Mesodermal cell (in vitro differentiated cells): ENCODE data around the gene OVAAL.

ENCODE experiments used
- H3K27ac ChIP-seq: 2 replicates; pipeline ENCODE4 v1.7.0; 2013; ENCODE audit warnings: mild to moderate bottlenecking, low read depth, low read length, moderate library complexity; ENCODE audit not compliant: severe bottlenecking
- H3K36me3 ChIP-seq: 2 replicates; pipeline ENCODE4 v1.7.1; 2013; ENCODE audit warnings: mild to moderate bottlenecking, low read length, moderate library complexity; ENCODE audit not compliant: control insufficient read depth, insufficient read depth
- H3K4me1 ChIP-seq: one replicate; pipeline ENCODE4 v1.7.1; 2013; ENCODE audit warnings: mild to moderate bottlenecking, low read length; ENCODE audit not compliant: insufficient read depth, control insufficient read depth, poor library complexity, severe bottlenecking
- H3K4me3 ChIP-seq: 2 replicates; pipeline ENCODE4 v1.7.0; 2013; ENCODE audit warnings: low read length, control low read depth, mild to moderate bottlenecking; ENCODE audit not compliant: insufficient read depth, poor library complexity, severe bottlenecking; ENCODE audit errors: extremely low read depth
- H3K9me3 ChIP-seq: 2 replicates; pipeline ENCODE4 v1.7.1; 2013; ENCODE audit warnings: mild to moderate bottlenecking, low read length, moderate library complexity; ENCODE audit not compliant: control insufficient read depth
- WGBS, 2 experiments: methylation state at CpG; one replicate each; pipeline ENCODE4 v1.1.5; 2013; ENCODE audit warnings: missing lambda C conversion rate in 2 of 2; ENCODE audit not compliant: insufficient coverage in 2 of 2; 5-methylcytosine and 5-hydroxymethylcytosine counted together

The OVAAL gene

DNA sequence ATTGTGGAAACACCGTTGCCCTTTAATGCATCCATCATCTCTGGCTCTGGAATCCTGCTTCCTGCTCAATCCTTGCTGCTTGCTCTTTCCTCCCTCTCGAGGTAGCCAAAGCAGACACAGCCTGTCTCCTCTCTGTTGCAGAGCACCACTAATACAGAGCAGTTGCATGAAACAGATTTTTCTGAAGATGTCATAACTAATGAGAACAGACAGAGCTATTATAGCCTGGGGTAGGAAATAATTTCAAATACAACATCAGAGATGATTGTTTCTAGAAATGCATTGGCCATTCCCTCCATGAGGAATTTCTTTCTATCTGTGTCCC lies 33.1 kb upstream of the OVAAL start:
- 64 to 82% methylated on average over 2 of the region's 2 CpGs for WGBS, 2 experiments
- Histone ChIP-seq H3K27ac (no peak overlapping the region), H3K4me1 (peaks cover 34% of the 10 kb centered on the region), H3K4me3 (no peak overlapping the region), H3K9me3 (no peaks in the 10 kb centered on the region), H3K36me3 (no peaks in the 10 kb centered on the region)

- 90 to 93% methylated on average over 4 of the region's 5 CpGs for WGBS, 2 experiments
- peaks cover 25% of the 10 kb centered on the region for H3K4me1 ChIP-seq
- no peak overlapping the region for H3K27ac ChIP-seq
- no peaks in the 10 kb centered on the region for H3K9me3 ChIP-seq
- no peaks in the 10 kb centered on the region for H3K36me3 ChIP-seq
- H3K4me3 ChIP-seq = no peak overlapping the region
These were observed 31.6 kb upstream of the OVAAL start for GRCh38 chr1:180527101-180527669.

DNA sequence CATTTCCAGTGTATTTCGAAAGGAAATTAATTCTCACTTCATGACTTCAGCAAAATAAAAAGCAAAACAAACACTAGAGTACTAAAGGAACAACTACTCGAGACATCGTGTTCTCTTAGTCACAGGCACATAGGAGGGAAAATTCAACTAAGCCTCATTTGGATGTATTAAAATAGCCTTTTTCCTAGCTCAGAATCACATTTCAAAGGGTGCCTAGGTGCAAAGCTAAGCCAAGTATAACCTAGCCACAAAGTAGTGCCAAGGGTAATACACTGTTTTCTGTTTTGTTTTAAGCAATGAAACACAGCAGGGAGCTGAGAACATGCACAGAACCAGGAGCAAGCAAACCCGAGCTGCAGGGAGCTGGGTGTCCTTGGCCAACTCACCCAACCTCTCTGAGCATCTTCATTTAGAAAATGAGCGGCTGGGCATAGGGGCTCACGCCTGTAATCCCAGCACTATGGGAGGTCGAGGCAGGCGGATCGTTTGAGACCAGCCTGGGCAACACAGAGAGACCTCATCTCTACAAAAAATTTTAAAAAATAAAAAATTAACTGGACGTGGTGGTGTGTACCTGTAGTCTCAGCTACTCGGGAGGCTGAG lies 29.8 kb upstream of the OVAAL start:
- no peak overlapping the region for H3K4me3 ChIP-seq
- no peak overlapping the region for H3K27ac ChIP-seq
- no peaks in the 10 kb centered on the region for H3K9me3 ChIP-seq
- 70 to 100% methylated on average over 1 of the region's 11 CpGs for WGBS, 2 experiments
- no peaks in the 10 kb centered on the region for H3K36me3 ChIP-seq
- peaks cover 24% of the 10 kb centered on the region for H3K4me1 ChIP-seq

GRCh38 chr1:180530501-180530900 lies 28.3 kb upstream of the OVAAL start:
- H3K27ac ChIP-seq = no peak overlapping the region
- no peaks in the 10 kb centered on the region for H3K9me3 ChIP-seq
- H3K36me3 ChIP-seq = no peaks in the 10 kb centered on the region
- peaks cover 15% of the 10 kb centered on the region for H3K4me1 ChIP-seq
- no peak overlapping the region for H3K4me3 ChIP-seq
- 71 to 88% methylated on average over 1 to 2 of the region's 5 CpGs for WGBS, 2 experiments

- 93 to 94% methylated on average over 3 of the region's 5 CpGs for WGBS, 2 experiments
- H3K27ac ChIP-seq = no peak overlapping the region
- no peaks in the 10 kb centered on the region for H3K36me3 ChIP-seq
- no peaks in the 10 kb centered on the region for H3K9me3 ChIP-seq
- peaks cover under 1% of the 10 kb centered on the region for H3K4me1 ChIP-seq
- no peak overlapping the region for H3K4me3 ChIP-seq
These were observed 25.9 kb upstream of the OVAAL start for GRCh38 chr1:180532854-180533253.

- WGBS, 2 experiments = 41 to 43% methylated on average over 6 to 8 of the region's 10 CpGs
- Histone ChIP-seq H3K4me3 (no peak overlapping the region), H3K9me3 (no peaks in the 10 kb centered on the region), H3K36me3 (no peaks in the 10 kb centered on the region), H3K27ac (no peak overlapping the region), H3K4me1 (no peaks in the 10 kb centered on the region)
These were observed 25.3 kb upstream of the OVAAL start for GRCh38 chr1:180533266-180533987.

GRCh38 chr1:180534214-180534613 lies 24.6 kb upstream of the OVAAL start:
- Histone ChIP-seq H3K4me3 (no peak overlapping the region), H3K4me1 (no peaks in the 10 kb centered on the region), H3K27ac (no peak overlapping the region), H3K9me3 (no peaks in the 10 kb centered on the region), H3K36me3 (no peaks in the 10 kb centered on the region)
- WGBS, 2 experiments = 90% methylated on average over 4 to 6 of the region's 7 CpGs

GRCh38 chr1:180535418-180535999 lies 23.3 kb upstream of the OVAAL start:
- H3K9me3 ChIP-seq = no peaks in the 10 kb centered on the region
- 90 to 92% methylated on average over 3 to 5 of the region's 5 CpGs for WGBS, 2 experiments
- H3K4me3 ChIP-seq = no peak overlapping the region
- no peaks in the 10 kb centered on the region for H3K36me3 ChIP-seq
- no peaks in the 10 kb centered on the region for H3K4me1 ChIP-seq
- H3K27ac ChIP-seq = no peak overlapping the region

- H3K9me3 ChIP-seq = no peaks in the 10 kb centered on the region
- no peak overlapping the region for H3K27ac ChIP-seq
- no peaks in the 10 kb centered on the region for H3K36me3 ChIP-seq
- H3K4me1 ChIP-seq = no peaks in the 10 kb centered on the region
- no peak overlapping the region for H3K4me3 ChIP-seq
- 86 to 92% methylated on average over 5 to 6 of the region's 7 CpGs for WGBS, 2 experiments
These were observed 21.9 kb upstream of the OVAAL start for GRCh38 chr1:180536821-180537372.

GRCh38 chr1:180539136-180539535 lies 19.6 kb upstream of the OVAAL start:
- Histone ChIP-seq H3K4me3 (no peak overlapping the region), H3K36me3 (no peaks in the 10 kb centered on the region), H3K27ac (no peak overlapping the region), H3K9me3 (no peaks in the 10 kb centered on the region), H3K4me1 (peaks cover 8% of the 10 kb centered on the region)
- 93% methylated on average over 2 of the region's 7 CpGs; no CpG with 5 or more reads in 1 of the 2 experiments for WGBS, 2 experiments
